NCI-H345 (cell line): Measurements from ENCODE around the gene RBM17.
A peak's percentile ranks its signal among the peaks of the same experiment; 100 is the strongest.
"Not testable (repeated sequence)": the region's sequence is repeated elsewhere in the genome, so short reads cannot be mapped to it uniquely, and the experiment has no call there.

ENCODE experiments used
- DNase-seq: peaks from one replicate; lab custom pipeline; 2025; lab: John Stamatoyannopoulos, UW

Gene RBM17

GRCh38 chr10:6088721-6089333 is at the start of gene RBM17:
Gene RBM17 (plus strand): TSS chr10:6089034. CDS start chr10:6097066, 8,032 bp downstream.
- peak; percentile 90 for DNase-seq

GRCh38 chr10:6039711-6040110 is 49.1 kb upstream of the RBM17 start:
- DNase-seq: no peak

- no peak for DNase-seq
These were observed 48.6 kb upstream of the RBM17 start for GRCh38 chr10:6040205-6040604.

- DNase-seq: not testable (repeated sequence)
These were observed 45.5 kb upstream of the RBM17 start for GRCh38 chr10:6043377-6043776.

- no peak for DNase-seq
These were observed 44.8 kb upstream of the RBM17 start for GRCh38 chr10:6044060-6044459.

GRCh38 chr10:6044751-6045313 is 44.0 kb upstream of the RBM17 start:
- DNase-seq: no peak

- no peak for DNase-seq
These were observed 43.5 kb upstream of the RBM17 start for GRCh38 chr10:6045314-6045848.

- no peak for DNase-seq
These were observed 42.7 kb upstream of the RBM17 start for GRCh38 chr10:6045878-6046772.

GRCh38 chr10:6046773-6047611 is 41.8 kb upstream of the RBM17 start:
- no peak for DNase-seq

GRCh38 chr10:6047847-6048246 is 41.0 kb upstream of the RBM17 start:
- no peak for DNase-seq

GRCh38 chr10:6048281-6049030 is 40.4 kb upstream of the RBM17 start:
- no peak for DNase-seq

- DNase-seq: no peak
These were observed 39.8 kb upstream of the RBM17 start for GRCh38 chr10:6049031-6049400.

- no peak for DNase-seq
These were observed 37.9 kb upstream of the RBM17 start for GRCh38 chr10:6050801-6051445.

GRCh38 chr10:6052247-6053221 is 36.3 kb upstream of the RBM17 start:
- DNase-seq: no peak

- DNase-seq: no peak
These were observed 35.5 kb upstream of the RBM17 start for GRCh38 chr10:6053303-6053702.

- no peak for DNase-seq
These were observed 34.8 kb upstream of the RBM17 start for GRCh38 chr10:6053816-6054631.

GRCh38 chr10:6054884-6055283 is 34.0 kb upstream of the RBM17 start:
- DNase-seq: no peak

GRCh38 chr10:6055929-6056328 is 32.9 kb upstream of the RBM17 start:
- no peak for DNase-seq
